NCI-H69 (cell line): ENCODE results near the gene ITPK1.
"Not testable (repeated sequence)": the region's sequence is repeated elsewhere in the genome, so short reads cannot be mapped to it uniquely, and the experiment has no call there.

ENCODE experiments used
- DNase-seq: peaks from one replicate; lab custom pipeline; 2025; lab: John Stamatoyannopoulos, UW

Gene ITPK1

DNA sequence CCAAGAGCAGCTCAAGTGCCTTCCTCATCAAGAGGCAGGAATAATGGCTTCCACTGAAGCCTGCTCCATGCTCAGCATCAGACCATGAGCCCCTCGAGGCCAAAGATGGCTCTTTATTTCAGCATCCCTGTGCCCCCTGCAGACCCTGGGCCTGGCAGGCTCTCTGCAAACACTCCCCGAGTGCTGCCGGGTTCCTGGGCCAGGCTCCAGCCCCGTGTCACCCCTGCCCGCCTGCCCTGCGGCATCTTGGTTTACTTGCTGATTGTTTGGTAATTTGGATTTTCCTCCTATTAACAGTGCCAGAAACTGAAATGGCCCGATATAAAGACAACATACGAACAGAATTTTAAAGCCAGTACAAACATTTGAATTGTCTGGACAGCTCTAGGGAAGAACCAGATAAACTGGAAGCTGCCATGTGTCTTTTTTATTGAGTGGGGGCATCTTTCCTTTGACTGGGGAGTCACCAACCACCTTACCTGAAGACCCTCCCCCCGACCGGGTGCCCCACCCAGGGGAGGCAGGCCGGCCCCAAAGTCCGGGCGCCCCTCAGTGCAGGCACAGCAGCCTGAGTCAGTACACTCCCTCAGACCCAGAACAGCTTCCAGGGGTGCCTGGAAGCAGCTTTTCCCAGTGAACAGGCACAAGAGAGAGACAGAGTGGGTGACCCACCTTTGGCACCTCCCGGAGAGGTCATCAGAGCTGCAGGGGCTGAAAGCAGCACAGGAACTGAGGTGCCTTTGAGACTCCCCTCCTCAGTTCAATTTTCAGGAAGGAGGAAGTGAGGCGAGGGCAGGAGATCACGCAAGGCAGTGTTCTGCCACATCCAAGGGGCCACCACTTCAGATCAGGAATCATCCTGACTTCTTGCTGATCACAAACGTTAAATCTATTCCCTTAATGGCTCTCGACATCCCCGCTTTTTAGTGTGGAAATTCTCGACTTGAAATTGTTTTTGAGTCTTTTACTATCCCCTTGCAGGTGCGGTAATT is 30.6 kb downstream of the ITPK1 start:
- DNase-seq: no peak

GRCh38 chr14:93084402-93084801 is 31.3 kb downstream of the ITPK1 start:
- no peak for DNase-seq

- DNase-seq: no peak
Observed at GRCh38 chr14:93083917-93084316, 31.8 kb downstream of the ITPK1 start.

DNA sequence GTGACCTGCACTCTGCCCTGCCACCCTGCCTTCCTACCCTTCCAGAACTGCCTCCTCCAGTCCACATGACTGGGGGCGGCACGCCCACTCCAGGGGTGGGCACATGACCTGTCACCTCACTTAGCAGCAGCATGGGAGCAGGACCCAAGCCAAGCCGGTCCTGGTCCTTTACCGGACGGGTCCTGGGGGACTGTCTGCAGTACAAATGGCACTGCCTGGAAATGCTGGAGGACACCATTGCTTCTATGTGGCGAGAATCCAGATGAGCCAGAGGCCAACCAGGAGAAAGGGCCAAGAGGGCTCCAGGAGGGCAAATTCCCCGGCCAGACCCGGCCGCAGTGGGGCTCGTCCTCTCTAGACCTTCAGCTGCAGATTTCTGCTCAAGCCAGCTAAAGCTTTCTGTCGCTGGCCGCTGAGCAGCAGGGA is 33.1 kb downstream of the ITPK1 start:
- no peak for DNase-seq

DNA sequence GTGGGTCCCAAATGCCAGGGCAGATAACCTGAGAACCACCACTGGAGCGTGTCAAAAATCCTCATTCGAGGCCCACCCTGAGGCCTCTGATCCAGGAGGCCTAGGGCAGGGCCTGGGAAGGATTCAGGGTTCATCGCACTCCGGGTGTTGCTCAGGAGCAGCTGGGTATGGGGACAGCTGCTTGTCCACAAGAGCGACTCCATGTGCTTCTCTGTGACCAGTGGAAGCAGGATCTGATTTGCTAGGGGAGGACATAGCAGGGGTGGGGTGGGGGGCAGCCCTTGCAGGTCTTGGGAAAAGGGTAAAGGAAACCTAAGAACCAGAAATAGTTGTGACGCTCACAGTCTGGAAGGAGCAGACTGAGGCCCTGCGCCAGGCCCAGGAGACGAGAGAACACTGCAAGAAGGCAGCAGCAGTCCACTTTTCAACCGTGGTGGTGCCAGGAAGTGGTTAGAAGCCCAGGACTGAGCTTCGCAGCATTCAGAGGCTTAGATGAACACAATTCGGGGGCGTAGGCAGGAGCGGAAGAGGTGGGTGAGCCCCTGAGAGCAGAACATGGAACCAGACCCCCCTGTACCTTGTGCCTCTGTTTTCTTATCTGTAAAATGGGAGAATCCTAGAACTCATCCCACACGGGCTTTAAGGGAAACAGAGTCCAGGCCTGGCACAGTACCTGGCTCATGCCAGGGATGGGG is 33.7 kb downstream of the ITPK1 start:
- DNase-seq: no peak

GRCh38 chr14:93079865-93080403 is 35.8 kb downstream of the ITPK1 start:
- no peak for DNase-seq

GRCh38 chr14:93079321-93079720 is 36.4 kb downstream of the ITPK1 start:
- no peak for DNase-seq

DNA sequence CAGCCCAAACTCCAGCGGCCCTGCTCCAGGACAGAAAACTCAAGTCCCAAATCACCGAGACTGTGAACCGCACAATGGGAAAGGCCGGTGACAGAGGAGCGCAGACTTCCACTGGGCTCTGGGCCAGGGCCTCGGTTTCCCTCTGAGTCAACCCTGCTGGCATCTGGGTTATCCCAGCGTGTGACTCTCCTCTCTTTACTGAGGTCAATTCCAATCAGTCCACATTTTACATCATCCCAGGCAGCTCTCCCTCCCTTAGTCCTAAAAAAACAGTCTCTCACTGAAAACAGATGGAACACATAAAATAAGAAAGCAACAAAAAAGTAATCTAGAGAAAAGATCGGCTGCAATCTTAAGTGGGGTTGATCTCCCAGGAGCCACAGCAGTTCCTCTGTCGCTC is 36.9 kb downstream of the ITPK1 start:
- DNase-seq: no peak

GRCh38 chr14:93076755-93077154 is 39.0 kb downstream of the ITPK1 start:
- DNase-seq: no peak

- DNase-seq: no peak
Observed at GRCh38 chr14:93075891-93076290, 39.8 kb downstream of the ITPK1 start.

GRCh38 chr14:93073910-93074769 is 41.6 kb downstream of the ITPK1 start:
- DNase-seq: no peak

DNA sequence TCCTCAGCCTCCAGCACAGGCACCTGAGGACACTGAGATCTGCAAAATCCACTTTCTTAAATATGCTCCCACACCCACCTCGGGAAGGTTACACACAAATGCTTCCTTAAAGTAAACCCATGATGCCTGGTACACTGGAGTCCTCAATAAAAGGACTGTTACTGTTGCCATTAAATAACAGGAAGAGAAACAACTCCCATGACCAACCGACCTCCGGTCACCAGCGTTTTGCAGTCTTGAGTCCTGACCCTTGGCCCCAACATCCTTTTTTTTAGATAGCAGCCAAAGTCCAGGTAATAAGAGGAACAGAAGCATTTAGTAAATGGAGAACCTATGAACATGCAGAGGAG is 42.4 kb downstream of the ITPK1 start:
- DNase-seq: no peak

DNA sequence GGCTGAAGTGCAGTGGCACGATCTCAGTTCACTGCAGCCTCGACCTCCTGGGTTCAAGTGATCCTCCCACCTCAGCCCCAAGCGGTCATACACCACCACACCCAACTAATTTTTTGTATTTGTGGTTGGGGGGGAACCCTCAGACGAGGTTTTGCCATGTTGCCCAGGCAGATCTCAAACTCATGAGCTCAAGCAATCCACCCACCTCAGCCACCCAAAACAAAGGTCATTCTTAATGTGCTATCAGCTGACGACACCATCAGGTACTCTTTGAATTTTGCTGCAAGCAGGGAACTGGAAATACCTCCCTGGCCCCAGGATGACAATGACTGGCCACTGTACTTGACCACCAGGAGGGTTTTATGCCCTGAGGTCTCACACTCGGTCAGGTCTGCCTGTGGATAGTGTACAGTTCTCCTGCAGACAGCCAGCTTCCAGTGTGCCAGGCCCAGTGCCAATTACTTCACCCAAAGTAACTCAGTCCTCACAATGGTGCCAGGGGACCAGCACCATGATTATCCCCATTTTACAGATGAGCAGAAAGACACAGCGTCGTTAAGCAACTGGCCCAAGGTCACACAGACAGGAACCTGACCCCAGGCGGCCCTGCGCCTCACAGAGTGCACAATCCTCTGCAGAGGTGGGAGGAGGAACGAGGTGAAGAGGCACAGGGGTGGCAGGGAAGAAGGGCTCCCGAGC is 42.9 kb downstream of the ITPK1 start:
- no peak for DNase-seq

- DNase-seq: peak; percentile 95
Observed at GRCh38 chr14:93068711-93069110, 47.0 kb downstream of the ITPK1 start.

DNA sequence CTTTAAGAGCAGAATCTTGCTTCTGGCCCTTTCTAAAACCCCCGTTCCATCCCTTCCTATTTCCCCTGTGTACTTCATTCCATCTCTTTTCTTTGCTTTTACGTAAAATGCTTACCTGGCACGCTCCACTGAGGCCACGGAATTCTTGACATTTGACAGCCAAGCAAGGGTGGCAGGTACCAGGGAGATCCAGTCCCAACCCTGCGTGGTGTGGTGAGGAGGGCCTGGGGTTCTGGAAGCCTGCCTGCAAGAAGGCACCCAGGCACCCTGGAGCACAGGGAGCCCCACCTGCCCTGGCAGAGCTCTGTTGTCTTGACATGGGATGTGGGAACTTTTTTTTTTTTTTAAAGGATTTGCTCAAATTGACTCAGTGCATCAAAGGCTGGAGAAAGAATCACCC is 48.6 kb downstream of the ITPK1 start:
- no peak for DNase-seq

DNA sequence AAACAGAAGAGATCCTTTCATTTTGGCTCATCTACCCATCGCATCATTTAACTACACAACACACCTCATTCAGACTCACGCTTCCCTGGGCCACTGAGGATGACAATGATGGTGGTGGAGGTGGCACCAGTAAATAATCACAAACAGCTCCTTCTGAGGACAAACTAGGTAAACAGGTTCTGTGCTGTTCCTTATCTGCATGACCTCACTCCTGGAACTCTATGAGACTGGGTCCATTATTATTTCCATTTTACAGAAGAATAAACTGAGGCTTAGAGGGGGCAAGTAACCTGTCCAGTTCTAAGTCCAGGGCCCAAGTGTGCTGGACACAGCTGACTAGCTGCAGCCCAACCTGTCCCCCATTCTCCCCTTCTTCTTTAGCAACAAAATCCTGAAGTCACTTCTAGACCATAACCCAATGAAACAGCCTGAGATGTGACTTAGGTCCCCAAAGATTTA is 50.4 kb downstream of the ITPK1 start:
- no peak for DNase-seq

- no peak for DNase-seq
Observed at GRCh38 chr14:93064411-93065271, 51.1 kb downstream of the ITPK1 start.

GRCh38 chr14:93063393-93063792 is 52.3 kb downstream of the ITPK1 start:
- DNase-seq: no peak

DNA sequence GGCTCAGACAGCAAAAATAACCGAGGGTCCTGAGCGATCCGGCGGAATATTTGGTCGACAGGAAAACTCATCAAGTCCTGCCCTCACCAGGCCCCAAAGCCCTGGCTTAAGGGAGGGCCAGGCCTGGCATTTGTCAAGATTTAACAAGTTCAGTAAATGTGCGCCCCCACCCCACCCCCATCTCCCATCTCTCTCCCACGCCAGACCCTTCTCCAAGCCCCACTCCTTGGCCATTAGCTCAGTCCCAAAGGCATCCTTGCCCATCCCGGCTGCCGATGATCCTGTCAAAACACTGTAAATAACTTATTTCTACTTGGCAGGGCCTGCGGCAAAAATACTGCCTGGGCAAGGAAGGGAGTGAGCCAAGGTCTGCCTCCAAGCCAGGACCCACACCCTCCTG is 52.8 kb downstream of the ITPK1 start:
- no peak for DNase-seq

GRCh38 chr14:93062013-93062412 is 53.7 kb downstream of the ITPK1 start:
- not testable (repeated sequence) for DNase-seq
